Brain microvascular endothelial cell (primary cell): ENCODE data around the gene NETO2.

Experiments used
- DNase-seq: peaks from one replicate; pipeline ENCODE4 v3.0.0-alpha.2; 2020
- H3K27ac ChIP-seq: fragments of 250-450 bp; sonication (Bioruptor Pico); 2 replicates; pipeline ENCODE4 v1.5.1; 2020; ENCODE audit warnings: mild to moderate bottlenecking, moderate library complexity
- H3K27me3 ChIP-seq: fragments of 250-450 bp; sonication (Bioruptor Pico); replicated peaks from 2 replicates; pipeline ENCODE4 v1.5.1; 2020; ENCODE audit warnings: mild to moderate bottlenecking
- H3K36me3 ChIP-seq: fragments of 250-450 bp; sonication (Bioruptor Pico); replicated peaks from 2 replicates; pipeline ENCODE4 v1.5.1; 2020; ENCODE audit warnings: mild to moderate bottlenecking
- H3K4me3 ChIP-seq: 2 replicates; pipeline ENCODE4 v1.5.1; 2011; ENCODE audit warnings: low read depth, mild to moderate bottlenecking, control low read depth, low read length, moderate library complexity
- in situ Hi-C: cut with HindIII; loops from 2 replicates; pipeline ENCODE4 v1.10.0; 2017; ENCODE audit warnings: low sequenced_read_pairs, low pct_ligation_motif_present
- TF ChIP-seq, protein P1 (sequence below): IDR thresholded peaks from 2 replicates; pipeline ENCODE4 v1.5.1; 2011; ENCODE audit warnings: low read depth, mild to moderate bottlenecking, moderate library complexity, low read length, control low read depth, inconsistent platforms; ENCODE audit errors: missing control alignments

The NETO2 gene

DNA sequence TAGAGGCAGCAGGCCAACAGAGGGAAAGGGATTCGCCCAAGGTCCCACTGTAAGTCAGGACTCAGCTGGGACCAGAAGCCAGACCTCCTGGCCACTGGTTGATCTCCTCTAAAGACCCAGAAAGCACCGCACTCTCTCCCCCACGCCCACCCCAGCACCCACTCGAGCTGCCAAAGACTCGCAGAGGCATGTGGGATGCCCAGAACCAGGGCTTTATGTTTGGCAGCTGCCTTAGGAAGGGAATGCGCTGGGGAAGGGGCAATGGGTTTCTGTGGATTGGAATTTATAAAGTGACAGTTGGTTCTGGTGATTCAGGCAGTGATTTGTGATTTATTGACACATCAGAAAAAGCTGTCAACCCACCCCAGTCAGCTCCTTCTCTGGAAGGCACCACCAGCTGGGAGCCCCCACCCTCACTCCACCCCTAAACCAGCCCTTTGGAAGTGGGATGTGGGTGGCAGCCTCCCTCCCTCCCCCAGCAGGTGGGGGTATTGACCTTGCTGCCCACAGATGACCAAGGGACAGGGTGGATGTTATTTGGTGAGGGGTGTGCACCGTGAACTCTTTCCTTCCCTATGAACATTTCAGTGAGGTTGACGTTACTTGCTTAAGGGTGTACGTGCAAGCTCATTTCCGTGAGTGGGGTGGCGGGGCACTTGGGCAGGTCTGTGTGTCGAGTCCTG lies 93.7 kb downstream of the NETO2 start:
- no peaks in the 10 kb centered on the region for H3K36me3 ChIP-seq
- no peak for DNase-seq
- H3K27ac ChIP-seq, result no peak overlapping the region
- no peaks in the 10 kb centered on the region for H3K27me3 ChIP-seq
- in situ Hi-C loops, result no loop called here
- TF ChIP-seq, protein P1, sequence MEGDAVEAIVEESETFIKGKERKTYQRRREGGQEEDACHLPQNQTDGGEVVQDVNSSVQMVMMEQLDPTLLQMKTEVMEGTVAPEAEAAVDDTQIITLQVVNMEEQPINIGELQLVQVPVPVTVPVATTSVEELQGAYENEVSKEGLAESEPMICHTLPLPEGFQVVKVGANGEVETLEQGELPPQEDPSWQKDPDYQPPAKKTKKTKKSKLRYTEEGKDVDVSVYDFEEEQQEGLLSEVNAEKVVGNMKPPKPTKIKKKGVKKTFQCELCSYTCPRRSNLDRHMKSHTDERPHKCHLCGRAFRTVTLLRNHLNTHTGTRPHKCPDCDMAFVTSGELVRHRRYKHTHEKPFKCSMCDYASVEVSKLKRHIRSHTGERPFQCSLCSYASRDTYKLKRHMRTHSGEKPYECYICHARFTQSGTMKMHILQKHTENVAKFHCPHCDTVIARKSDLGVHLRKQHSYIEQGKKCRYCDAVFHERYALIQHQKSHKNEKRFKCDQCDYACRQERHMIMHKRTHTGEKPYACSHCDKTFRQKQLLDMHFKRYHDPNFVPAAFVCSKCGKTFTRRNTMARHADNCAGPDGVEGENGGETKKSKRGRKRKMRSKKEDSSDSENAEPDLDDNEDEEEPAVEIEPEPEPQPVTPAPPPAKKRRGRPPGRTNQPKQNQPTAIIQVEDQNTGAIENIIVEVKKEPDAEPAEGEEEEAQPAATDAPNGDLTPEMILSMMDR, result peak; percentile 2
- no peak overlapping the region for H3K4me3 ChIP-seq

DNA sequence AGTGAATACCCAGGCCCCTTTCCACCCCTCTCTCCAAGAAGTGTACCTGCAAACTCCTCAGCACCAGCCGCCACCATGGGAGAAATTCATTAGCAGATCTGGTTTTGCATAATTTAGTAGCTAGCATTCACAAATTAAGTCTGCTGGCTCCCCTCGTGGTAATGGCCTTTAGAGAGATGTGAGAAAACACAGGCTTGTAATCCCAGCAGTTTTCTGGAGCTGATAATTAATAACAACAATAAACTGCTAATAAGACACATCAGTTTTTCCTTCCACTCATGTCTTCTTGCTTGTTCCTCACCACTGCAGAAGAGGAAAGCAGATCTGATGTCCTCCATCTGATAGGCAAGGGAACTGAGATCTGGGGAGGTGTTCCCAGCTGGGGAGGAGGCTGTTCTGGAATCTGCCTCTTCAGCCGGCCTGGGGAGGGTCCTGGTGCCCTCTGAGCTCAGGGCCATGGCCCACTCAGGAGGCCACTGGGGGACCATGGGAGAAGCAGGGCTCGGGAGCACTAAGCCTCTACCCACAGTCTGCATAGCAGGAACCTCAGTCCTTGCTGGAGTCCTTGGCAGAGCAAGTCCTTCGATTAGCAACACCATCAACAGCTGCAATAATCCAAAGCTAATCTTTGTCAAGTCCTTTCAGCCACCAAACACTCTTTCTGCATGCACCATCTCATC lies 96.1 kb downstream of the NETO2 start:
- in situ Hi-C loops, result no loop called here
- no peak for DNase-seq
- Histone ChIP-seq H3K27me3 (no peaks in the 10 kb centered on the region), H3K27ac (no peak overlapping the region), H3K36me3 (no peaks in the 10 kb centered on the region), H3K4me3 (no peak overlapping the region)
- TF ChIP-seq, protein P1, result no peak

DNA sequence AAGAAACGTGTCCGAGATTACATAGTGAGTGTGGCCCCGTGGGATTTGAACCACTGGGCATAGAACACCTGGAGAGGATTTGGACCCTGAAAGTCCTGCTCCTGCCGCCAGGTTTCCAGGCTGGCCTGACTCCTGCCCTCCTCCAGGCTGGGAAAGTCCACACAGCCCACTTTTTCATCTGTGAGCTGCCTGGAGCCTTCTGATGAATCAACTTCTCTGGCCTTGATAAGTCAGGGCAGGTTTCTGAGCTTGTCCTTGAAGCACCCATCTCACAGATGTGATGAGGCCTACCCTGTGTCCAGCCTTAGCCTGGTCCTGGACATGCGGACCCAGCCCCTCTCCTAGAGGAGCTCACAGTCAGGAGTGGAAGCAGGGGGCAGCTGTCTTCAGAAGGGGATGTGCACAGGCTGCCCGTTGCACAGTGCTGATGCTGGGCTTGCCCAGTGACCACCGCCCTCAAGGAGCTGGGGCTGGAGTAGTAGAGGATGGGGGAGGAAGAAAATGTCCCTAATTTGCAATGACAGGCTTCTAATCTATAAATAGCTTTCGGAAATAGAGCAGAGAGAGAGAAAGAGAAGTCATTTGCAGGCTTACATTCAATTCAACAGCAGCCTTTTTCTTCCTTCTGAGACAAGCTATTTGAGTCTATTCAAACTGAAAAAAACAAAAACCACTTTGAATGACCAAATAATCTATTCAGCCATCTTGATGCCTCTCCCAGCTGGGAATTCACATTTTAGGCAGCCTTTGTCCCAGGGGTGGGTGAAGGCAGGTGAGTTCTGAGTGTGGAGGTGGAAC lies 96.8 kb downstream of the NETO2 start:
- in situ Hi-C loops, result no loop called here
- no peak overlapping the region for H3K27ac ChIP-seq

DNA sequence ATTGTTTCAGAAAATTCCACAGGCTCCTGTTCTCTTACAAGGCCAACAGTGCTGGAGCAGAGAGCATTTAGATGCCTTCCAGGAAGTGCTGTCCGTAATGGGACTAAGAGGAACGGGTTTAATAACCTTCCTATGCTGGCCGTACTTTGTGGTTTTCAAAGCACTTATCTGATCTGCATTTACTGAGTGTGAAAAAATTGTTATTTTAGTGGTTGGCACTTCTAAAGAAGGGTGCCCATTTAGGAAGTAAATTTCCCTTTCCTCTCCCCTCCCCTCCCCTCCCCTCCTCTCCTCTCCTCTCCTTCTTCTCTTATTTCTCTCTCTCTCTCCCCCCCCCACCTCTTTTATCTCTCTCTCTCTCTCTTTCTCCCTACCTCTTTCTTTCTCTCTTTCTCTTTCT lies 98.3 kb downstream of the NETO2 start:
- Histone ChIP-seq H3K27me3 (no peaks in the 10 kb centered on the region), H3K36me3 (no peaks in the 10 kb centered on the region), H3K27ac (no peak overlapping the region), H3K4me3 (no peak overlapping the region)
- TF ChIP-seq, protein P1, result no peak
- DNase-seq, result no peak
- in situ Hi-C loops, result no loop called here

More for the DNA sequence above, 96.8 kb downstream of the NETO2 start:
- Histone ChIP-seq H3K36me3 (no peaks in the 10 kb centered on the region), H3K4me3 (no peak overlapping the region), H3K27me3 (no peaks in the 10 kb centered on the region)
- TF ChIP-seq, protein P1, result no peak
- DNase-seq, result no peak

DNA sequence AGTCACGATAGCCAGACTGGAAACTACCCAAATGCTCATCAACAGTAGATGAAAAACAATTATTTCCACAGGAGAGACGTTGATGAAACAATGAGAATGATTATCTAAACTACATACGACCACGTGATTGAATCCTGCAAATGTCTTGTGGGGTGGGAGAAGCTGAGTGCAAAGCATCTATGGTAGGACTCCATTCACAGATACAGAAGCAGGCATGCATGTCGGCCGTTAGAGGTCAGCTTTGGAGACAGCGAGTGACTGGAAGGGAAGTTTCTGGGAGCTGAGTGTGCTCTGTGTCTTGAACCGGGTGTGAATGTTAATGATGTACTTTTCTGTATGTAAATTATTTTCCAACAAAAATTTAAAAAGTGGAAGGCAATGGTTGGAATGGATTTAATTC lies 98.7 kb downstream of the NETO2 start:
- TF ChIP-seq, protein P1, result peak; percentile 17

More for the DNA sequence above, 98.7 kb downstream of the NETO2 start:
- H3K27me3 ChIP-seq, result no peaks in the 10 kb centered on the region
- in situ Hi-C loops, result no loop called here
- DNase-seq, result no peak
- H3K36me3 ChIP-seq, result no peaks in the 10 kb centered on the region
- H3K27ac ChIP-seq, result no peak overlapping the region
- H3K4me3 ChIP-seq, result no peak overlapping the region
